ENCODE results near the gene EVC2. TPM values are rescaled to one million over a fixed set of nuclear protein-coding genes. Genes with fewer than 3 reads are reported as not detected.

Gene EVC2
- total and polyA plus RNA-seq, 2 donors (not counting 1 experiment from before 2014, with no cell fraction given): 1.1 TPM; not detected in 1

- H3K9me3 Mint-ChIP-seq (ENCODE audit: insufficient read depth): no peaks in the 10 kb centered on the region
Observed at GRCh38 chr4:5566991-5567390, 141.4 kb downstream of the EVC2 start.

DNA sequence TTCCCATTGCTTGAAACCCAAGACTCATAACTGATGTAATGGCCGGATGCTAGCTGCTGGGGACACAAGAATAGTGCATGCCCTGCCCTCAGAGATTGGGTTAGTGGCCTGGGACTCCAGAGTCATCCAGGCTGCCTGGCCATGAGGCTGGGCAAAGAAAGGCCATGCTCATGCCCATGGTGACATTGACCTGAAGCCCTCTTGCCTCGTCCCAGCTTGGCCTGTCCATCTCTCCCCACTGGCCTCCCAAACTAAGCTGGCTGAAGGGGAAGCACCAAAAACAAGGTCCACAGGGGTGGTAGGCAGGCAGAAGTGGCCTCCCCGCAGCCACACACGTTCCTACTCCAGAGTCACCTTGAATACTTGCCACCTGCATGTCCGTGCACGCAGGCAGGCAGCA lies 141.8 kb downstream of the EVC2 start:
- no peak for ATAC-seq (ENCODE audit: low read depth)

More at GRCh38 chr4:5566991-5567390, 141.4 kb downstream of the EVC2 start:
- Mint-ChIP-seq H3K27me3 (no peaks in the 10 kb centered on the region), H3K4me3 (no peak overlapping the region), H3K4me1 (no peaks in the 10 kb centered on the region), H3K27ac (no peak overlapping the region)
- DNase-seq (no peak), ATAC-seq (ENCODE audit: low read depth) (no peak)
- ChIA-PET POLR2A (no interaction called here), CTCF (no interaction called here)
- H3K9me3 ChIP-seq (ENCODE audit: control extremely low read depth in 1 of 3, control insufficient read depth in 2 of 3, insufficient read depth in 1 of 3, low read length in 2 of 3): peaks cover 0 to 12% (median 0%) of the 10 kb centered on the region in 3 donors
- H3K27me3 ChIP-seq (replicated peaks in 1 of 4; ENCODE audit: control extremely low read depth in 1 of 4, control insufficient read depth in 3 of 4, insufficient read depth in 4 of 4, low read length in 3 of 4): no peaks in the 10 kb centered on the region
- H3K4me3 ChIP-seq (ENCODE audit: control extremely low read depth in 1 of 5, extremely low read depth in 1 of 5, insufficient read depth in 1 of 5, low read depth in 2 of 5, low read length in 4 of 5): no peak overlapping the region
- H3K4me1 ChIP-seq (ENCODE audit: control insufficient read depth in 2 of 2, insufficient read depth in 2 of 2, low read length in 2 of 2): no peaks in the 10 kb centered on the region
- H3K79me2 ChIP-seq (ENCODE audit: control insufficient read depth, insufficient read depth, low read length): no peaks in the 10 kb centered on the region
- 71% methylated on average over 6 of the region's 7 CpGs for WGBS (ENCODE audit: insufficient coverage)
- no peak overlapping the region for H3K9ac ChIP-seq (ENCODE audit: low read length)
- no peaks in the 10 kb centered on the region for H4K20me1 ChIP-seq (ENCODE audit: control insufficient read depth, insufficient read depth, low read length, poor library complexity, severe bottlenecking)
- TF ChIP-seq, protein P1, sequence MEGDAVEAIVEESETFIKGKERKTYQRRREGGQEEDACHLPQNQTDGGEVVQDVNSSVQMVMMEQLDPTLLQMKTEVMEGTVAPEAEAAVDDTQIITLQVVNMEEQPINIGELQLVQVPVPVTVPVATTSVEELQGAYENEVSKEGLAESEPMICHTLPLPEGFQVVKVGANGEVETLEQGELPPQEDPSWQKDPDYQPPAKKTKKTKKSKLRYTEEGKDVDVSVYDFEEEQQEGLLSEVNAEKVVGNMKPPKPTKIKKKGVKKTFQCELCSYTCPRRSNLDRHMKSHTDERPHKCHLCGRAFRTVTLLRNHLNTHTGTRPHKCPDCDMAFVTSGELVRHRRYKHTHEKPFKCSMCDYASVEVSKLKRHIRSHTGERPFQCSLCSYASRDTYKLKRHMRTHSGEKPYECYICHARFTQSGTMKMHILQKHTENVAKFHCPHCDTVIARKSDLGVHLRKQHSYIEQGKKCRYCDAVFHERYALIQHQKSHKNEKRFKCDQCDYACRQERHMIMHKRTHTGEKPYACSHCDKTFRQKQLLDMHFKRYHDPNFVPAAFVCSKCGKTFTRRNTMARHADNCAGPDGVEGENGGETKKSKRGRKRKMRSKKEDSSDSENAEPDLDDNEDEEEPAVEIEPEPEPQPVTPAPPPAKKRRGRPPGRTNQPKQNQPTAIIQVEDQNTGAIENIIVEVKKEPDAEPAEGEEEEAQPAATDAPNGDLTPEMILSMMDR (IDR thresholded peaks at IDR 0.05): no peak
- no peak overlapping the region for H2AFZ ChIP-seq (ENCODE audit: insufficient read depth, low read depth, low read length, poor library complexity, severe bottlenecking)
- no peaks in the 10 kb centered on the region for H3K36me3 ChIP-seq (replicated peaks in 1 of 2; ENCODE audit: control extremely low read depth in 1 of 2, control insufficient read depth in 1 of 2, extremely low read depth in 1 of 2, insufficient read depth in 2 of 2, low read length in 1 of 2)
- intact Hi-C loops (cut with micrococcal nuclease): no loop called here
- no peak overlapping the region for H3K27ac ChIP-seq (ENCODE audit: low read length in 2 of 2)
- no peak overlapping the region for H3K4me2 ChIP-seq (replicated peaks; ENCODE audit: low read depth, low read length, poor library complexity, severe bottlenecking)

More for the DNA sequence above, 141.8 kb downstream of the EVC2 start:
- no peaks in the 10 kb centered on the region for H3K27me3 Mint-ChIP-seq
- no peak overlapping the region for H3K27ac Mint-ChIP-seq
- DNase-seq: no peak
- POLR2A ChIA-PET: no interaction called here
- Histone ChIP-seq H3K4me1 (ENCODE audit: control insufficient read depth in 2 of 2, insufficient read depth in 2 of 2, low read length in 2 of 2) (no peaks in the 10 kb centered on the region), H2AFZ (ENCODE audit: insufficient read depth, low read depth, low read length, poor library complexity, severe bottlenecking) (no peak overlapping the region), H3K79me2 (ENCODE audit: control insufficient read depth, insufficient read depth, low read length) (no peaks in the 10 kb centered on the region), H4K20me1 (ENCODE audit: control insufficient read depth, insufficient read depth, low read length, poor library complexity, severe bottlenecking) (no peaks in the 10 kb centered on the region), H3K4me3 (ENCODE audit: control extremely low read depth in 1 of 5, extremely low read depth in 1 of 5, insufficient read depth in 1 of 5, low read depth in 2 of 5, low read length in 4 of 5) (no peak overlapping the region), H3K27ac (ENCODE audit: low read length in 2 of 2) (no peak overlapping the region), H3K36me3 (replicated peaks in 1 of 2; ENCODE audit: control extremely low read depth in 1 of 2, control insufficient read depth in 1 of 2, extremely low read depth in 1 of 2, insufficient read depth in 2 of 2, low read length in 1 of 2) (no peaks in the 10 kb centered on the region), H3K27me3 (replicated peaks in 1 of 4; ENCODE audit: control extremely low read depth in 1 of 4, control insufficient read depth in 3 of 4, insufficient read depth in 4 of 4, low read length in 3 of 4) (no peaks in the 10 kb centered on the region), H3K4me2 (replicated peaks; ENCODE audit: low read depth, low read length, poor library complexity, severe bottlenecking) (no peak overlapping the region), H3K9ac (ENCODE audit: low read length) (no peak overlapping the region), H3K9me3 (ENCODE audit: control extremely low read depth in 1 of 3, control insufficient read depth in 2 of 3, insufficient read depth in 1 of 3, low read length in 2 of 3) (peaks cover 0 to 12% (median 0%) of the 10 kb centered on the region in 3 donors)
- H3K4me3 Mint-ChIP-seq: no peak overlapping the region
- H3K9me3 Mint-ChIP-seq (ENCODE audit: insufficient read depth): no peaks in the 10 kb centered on the region
- 100% methylated on average over 2 of the region's 6 CpGs for WGBS (ENCODE audit: insufficient coverage)
- CTCF ChIA-PET: no interaction called here
- intact Hi-C loops (cut with micrococcal nuclease): no loop called here
- no peaks in the 10 kb centered on the region for H3K4me1 Mint-ChIP-seq
- TF ChIP-seq, protein P1 (IDR thresholded peaks at IDR 0.05): no peak
- no peak for TF ChIP-seq EZH2 (IDR thresholded peaks at IDR 0.05; ENCODE audit: borderline replicate concordance, insufficient read depth, low read depth, low read length, poor library complexity, severe bottlenecking)
